ENCODE measurements around the gene ENTPD5. TPM values are rescaled to one million over a fixed set of nuclear protein-coding genes. Genes with fewer than 3 reads are reported as not detected.
"Not testable (repeated sequence)": the region's sequence is repeated elsewhere in the genome, so short reads cannot be mapped to it uniquely, and the experiment has no call there.

The ENTPD5 gene
- total RNA-seq, 4 donors from 2014 or later = 8.0 to 12.9 (median 11.0) TPM

GRCh38 chr14:73998726-73999125 lies 20.4 kb downstream of the ENTPD5 start:
- Histone ChIP-seq H3K4me3 (no peak overlapping the region), H3K27ac (peak overlapping the region in 1 of 4 donors; percentile 43), H3K4me1 (no peaks in the 10 kb centered on the region), H3K36me3 (peaks cover 0 to 42% (median 0%) of the 10 kb centered on the region in 3 donors), H3K27me3 (no peaks in the 10 kb centered on the region), H3K9me3 (no peaks in the 10 kb centered on the region)
- TF ChIP-seq POLR2A (IDR thresholded peaks at IDR 0.05) (no peak), CTCF (IDR thresholded peaks at IDR 0.05) (no peak), EP300 (IDR thresholded peaks at IDR 0.05) (no peak)
- no peak for DNase-seq (ENCODE audit: low spot score in 2 of 2)
- 88 to 91% methylated on average over 2 of the region's 2 CpGs for WGBS, 2 donors

GRCh38 chr14:73997944-73998447 lies 21.1 kb downstream of the ENTPD5 start:
- WGBS, 2 donors = 76 to 81% methylated on average over 7 of the region's 7 CpGs
- no peaks in the 10 kb centered on the region for H3K9me3 ChIP-seq
- H3K27ac ChIP-seq = peak overlapping the region in 1 of 4 donors; percentile 43
- no peaks in the 10 kb centered on the region for H3K27me3 ChIP-seq
- peaks cover 0 to 41% (median 0%) of the 10 kb centered on the region in 3 donors for H3K36me3 ChIP-seq
- no peaks in the 10 kb centered on the region for H3K4me1 ChIP-seq
- H3K4me3 ChIP-seq = no peak overlapping the region
- no peak for TF ChIP-seq POLR2A (IDR thresholded peaks at IDR 0.05)
- TF ChIP-seq CTCF (IDR thresholded peaks at IDR 0.05) = no peak
- TF ChIP-seq EP300 (IDR thresholded peaks at IDR 0.05) = no peak
- no peak for DNase-seq (ENCODE audit: low spot score in 2 of 2)

DNA sequence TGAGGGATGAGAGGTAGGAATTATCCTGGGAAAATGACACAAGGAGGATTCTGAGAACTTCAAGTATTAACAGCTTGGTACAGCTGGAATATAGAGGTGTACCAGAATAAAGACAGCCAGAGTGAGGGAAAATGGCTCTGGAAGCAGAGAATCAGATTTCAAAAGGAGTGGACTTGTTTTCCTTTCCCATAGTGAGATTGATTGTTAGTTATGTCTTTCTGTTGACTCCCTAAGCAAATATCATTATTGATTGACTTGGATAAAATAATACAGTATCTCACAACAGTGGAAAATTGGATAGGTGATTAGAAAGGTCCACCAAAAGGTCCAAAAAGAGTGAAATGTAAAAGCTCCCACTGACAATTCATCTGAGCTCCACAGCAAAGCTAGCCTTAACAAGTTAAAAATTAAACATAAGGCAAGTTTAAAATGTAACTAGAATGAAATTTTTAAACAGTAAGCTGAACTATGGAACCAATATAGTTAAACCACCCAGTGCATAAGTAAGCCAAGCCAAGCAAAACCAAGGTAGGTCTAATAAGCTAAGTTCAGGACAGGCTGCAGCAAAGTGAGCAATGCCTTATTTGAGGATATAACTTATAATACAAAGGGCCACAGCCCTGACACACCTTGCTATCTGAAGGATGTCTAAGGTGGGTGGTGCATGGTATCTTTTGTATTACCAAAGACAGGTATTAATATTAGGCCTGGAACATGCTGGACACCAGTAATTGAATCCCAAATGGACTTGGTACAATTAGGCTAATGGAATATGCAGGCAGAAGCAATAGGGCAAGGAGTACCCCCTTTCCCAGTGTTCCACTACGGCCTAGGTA lies 21.8 kb downstream of the ENTPD5 start:
- TF ChIP-seq POLR2A (IDR thresholded peaks at IDR 0.05) (no peak), EP300 (IDR thresholded peaks at IDR 0.05) (no peak), CTCF (IDR thresholded peaks at IDR 0.05) (no peak)
- Histone ChIP-seq H3K36me3 (peaks cover 0 to 44% (median 0%) of the 10 kb centered on the region in 3 donors), H3K4me1 (no peaks in the 10 kb centered on the region), H3K27me3 (no peaks in the 10 kb centered on the region), H3K4me3 (no peak overlapping the region), H3K9me3 (no peaks in the 10 kb centered on the region), H3K27ac (peak overlapping the region in 1 of 4 donors; percentile 58)
- WGBS, 2 donors = 79 to 89% methylated on average over 1 of the region's 1 CpG
- no peak for DNase-seq (ENCODE audit: low spot score in 2 of 2)

GRCh38 chr14:73996731-73997107 lies 22.4 kb downstream of the ENTPD5 start:
- H3K4me3 ChIP-seq = no peak overlapping the region
- peaks cover 0 to 43% (median 0%) of the 10 kb centered on the region in 3 donors for H3K36me3 ChIP-seq
- WGBS, 2 donors = 69 to 74% methylated on average over 2 of the region's 2 CpGs
- DNase-seq (ENCODE audit: low spot score in 2 of 2) = no peak
- no peaks in the 10 kb centered on the region for H3K4me1 ChIP-seq
- no peaks in the 10 kb centered on the region for H3K27me3 ChIP-seq
- no peaks in the 10 kb centered on the region for H3K9me3 ChIP-seq
- TF ChIP-seq CTCF (IDR thresholded peaks at IDR 0.05) = no peak
- no peak for TF ChIP-seq EP300 (IDR thresholded peaks at IDR 0.05)
- no peak for TF ChIP-seq POLR2A (IDR thresholded peaks at IDR 0.05)
- H3K27ac ChIP-seq = peak overlapping the region in 1 of 4 donors; percentile 58

DNA sequence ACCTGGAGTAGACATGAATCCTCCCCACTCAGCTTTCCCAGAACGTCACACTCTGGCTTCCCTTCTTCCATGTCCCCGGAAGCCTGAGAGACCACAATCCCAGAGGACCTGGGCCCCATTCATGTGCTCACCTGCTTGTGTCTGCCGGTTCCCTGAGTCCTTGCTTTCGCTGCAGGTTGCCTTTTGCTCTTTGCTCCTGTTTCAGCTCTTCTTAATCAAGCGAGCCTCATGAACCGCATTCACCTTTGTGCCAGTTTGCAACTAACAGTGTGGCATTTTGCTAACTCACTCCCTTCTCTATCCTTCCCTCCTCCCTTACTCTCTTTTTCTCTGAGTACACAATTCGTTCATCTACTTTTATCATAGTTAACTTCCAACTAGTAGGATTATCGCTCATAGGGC lies 23.1 kb downstream of the ENTPD5 start:
- no peak overlapping the region for H3K4me3 ChIP-seq
- DNase-seq (ENCODE audit: low spot score in 2 of 2) = no peak

DNA sequence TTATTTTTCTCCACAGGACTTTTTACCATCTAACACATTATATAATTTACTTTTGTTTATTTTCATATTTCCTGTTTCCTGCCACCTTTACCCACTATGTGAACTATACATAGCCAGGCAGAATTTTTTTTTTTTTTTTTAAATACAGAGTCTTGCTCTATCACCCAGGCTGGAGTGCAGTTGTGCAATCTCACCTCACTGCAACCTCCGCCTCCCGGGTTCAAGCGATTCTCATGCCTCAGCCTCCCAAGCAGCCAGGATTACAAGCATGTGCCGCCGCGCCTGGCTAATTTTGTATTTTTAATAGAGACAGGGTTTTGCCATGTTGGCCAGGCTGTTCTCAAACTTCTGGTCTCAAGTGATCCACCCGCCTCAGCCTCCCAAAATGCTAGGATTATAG lies 24.2 kb downstream of the ENTPD5 start:
- H3K27me3 ChIP-seq; H3K9me3 ChIP-seq; H3K4me1 ChIP-seq; H3K27ac ChIP-seq; DNase-seq (ENCODE audit: low spot score in 2 of 2); H3K4me3 ChIP-seq: not testable (repeated sequence)
- peaks cover 0 to 46% (median 0%) of the 10 kb centered on the region in 3 donors for H3K36me3 ChIP-seq
- WGBS, 2 donors = 97% methylated on average over 7 of the region's 7 CpGs

More for the DNA sequence above, 23.1 kb downstream of the ENTPD5 start:
- Histone ChIP-seq H3K36me3 (peaks cover 0 to 41% (median 0%) of the 10 kb centered on the region in 3 donors), H3K27me3 (no peaks in the 10 kb centered on the region), H3K27ac (no peak overlapping the region), H3K9me3 (no peaks in the 10 kb centered on the region), H3K4me1 (no peaks in the 10 kb centered on the region)
- 92 to 94% methylated on average over 8 of the region's 8 CpGs for WGBS, 2 donors
- no peak for TF ChIP-seq EP300 (IDR thresholded peaks at IDR 0.05)
- no peak for TF ChIP-seq CTCF (IDR thresholded peaks at IDR 0.05)
